GM13976 (cell line): ENCODE measurements around the gene GGPS1.
"Not testable (repeated sequence)": the region's sequence is repeated elsewhere in the genome, so short reads cannot be mapped to it uniquely, and the experiment has no call there.

ENCODE experiments used
- DNase-seq: peaks from one replicate; pipeline ENCODE4 v3.0.0; 2012; ENCODE audit warnings: low spot score
- in situ Hi-C: fragments of 300-500 bp; cut with MboI; formaldehyde crosslinking; loops from one replicate; pipeline ENCODE4 v1.12.0; 2022; ENCODE audit warnings: low sequenced_read_pairs, mixed read lengths, inconsistent platforms; ENCODE audit not compliant: unreplicated experiment
- TF ChIP-seq, protein P1 (sequence below): IDR thresholded peaks from 2 replicates; pipeline ENCODE4 v1.5.1; 2012; ENCODE audit warnings: borderline replicate concordance, mild to moderate bottlenecking; ENCODE audit not compliant: insufficient read depth; ENCODE audit errors: extremely low read depth, missing control alignments, control extremely low read depth

Gene GGPS1

DNA sequence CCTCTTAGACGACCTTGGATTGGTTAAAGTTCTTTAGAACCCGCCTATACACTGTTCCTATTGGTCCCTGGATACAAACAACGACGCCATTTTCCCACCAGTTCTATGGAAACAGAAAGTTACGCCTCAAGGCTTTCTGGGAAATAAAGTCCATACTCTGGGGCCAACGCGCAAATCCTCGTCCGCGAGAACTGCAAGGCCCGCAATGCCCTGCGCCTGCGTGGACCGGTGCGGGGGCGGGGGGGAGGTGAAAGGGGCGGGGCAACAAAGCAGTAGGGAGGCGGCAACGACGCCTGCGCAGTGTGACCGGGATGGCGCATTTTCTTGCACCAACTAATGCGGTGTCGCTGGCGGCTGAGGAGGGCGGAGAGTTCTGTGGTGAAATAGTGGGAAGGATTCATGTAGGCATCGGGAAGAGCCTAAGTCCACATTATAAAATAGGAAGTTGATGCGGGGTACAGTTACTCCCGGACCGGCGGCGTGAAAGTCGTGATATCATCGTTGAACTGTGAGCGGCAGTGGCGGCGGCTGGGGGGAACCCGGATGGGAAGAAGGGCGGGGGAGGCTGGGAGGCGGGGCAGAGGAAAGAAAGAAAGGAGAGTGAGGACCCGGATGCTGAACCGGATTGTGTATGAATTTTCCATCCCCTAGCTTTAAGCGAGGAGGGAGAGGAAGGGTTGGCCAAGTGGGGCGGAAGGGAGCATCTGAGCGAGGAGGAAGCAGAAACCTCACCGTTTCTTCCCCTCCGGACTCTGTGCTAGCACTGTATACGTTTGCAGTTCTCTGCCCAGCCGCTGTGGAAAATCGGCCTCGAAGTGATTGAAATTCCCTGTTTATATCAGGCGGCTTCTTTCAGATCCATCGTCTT lies at the start of gene GGPS1:
Gene GGPS1 (plus strand): TSS at position 300 of the 868 bp plus-strand sequence. CDS start 6,695 bp downstream, outside the sequence.
- peak; percentile 92 for DNase-seq
- in situ Hi-C loops = no loop called here
- TF ChIP-seq, protein P1, sequence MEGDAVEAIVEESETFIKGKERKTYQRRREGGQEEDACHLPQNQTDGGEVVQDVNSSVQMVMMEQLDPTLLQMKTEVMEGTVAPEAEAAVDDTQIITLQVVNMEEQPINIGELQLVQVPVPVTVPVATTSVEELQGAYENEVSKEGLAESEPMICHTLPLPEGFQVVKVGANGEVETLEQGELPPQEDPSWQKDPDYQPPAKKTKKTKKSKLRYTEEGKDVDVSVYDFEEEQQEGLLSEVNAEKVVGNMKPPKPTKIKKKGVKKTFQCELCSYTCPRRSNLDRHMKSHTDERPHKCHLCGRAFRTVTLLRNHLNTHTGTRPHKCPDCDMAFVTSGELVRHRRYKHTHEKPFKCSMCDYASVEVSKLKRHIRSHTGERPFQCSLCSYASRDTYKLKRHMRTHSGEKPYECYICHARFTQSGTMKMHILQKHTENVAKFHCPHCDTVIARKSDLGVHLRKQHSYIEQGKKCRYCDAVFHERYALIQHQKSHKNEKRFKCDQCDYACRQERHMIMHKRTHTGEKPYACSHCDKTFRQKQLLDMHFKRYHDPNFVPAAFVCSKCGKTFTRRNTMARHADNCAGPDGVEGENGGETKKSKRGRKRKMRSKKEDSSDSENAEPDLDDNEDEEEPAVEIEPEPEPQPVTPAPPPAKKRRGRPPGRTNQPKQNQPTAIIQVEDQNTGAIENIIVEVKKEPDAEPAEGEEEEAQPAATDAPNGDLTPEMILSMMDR = no peak

DNA sequence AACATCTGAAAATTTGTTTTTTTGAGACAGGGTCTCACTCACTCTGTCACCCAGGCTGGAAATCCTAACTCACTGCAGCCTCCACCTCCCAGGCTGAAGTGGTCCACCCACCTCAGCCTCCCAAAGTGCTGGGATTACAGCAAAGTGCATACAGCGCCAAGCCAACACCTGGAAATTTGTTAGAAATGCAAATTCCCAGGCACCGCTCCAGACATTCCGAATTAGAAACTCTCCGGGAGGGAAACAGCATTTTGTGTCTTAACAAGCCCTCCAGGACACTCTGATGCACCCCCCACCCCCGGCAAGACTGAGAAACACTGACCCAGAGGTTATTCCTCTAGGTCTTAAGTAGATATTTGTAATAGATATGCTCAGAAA lies 49.5 kb upstream of the GGPS1 start:
- no peak for DNase-seq
- in situ Hi-C loops = no loop called here
- TF ChIP-seq, protein P1 = no peak

DNA sequence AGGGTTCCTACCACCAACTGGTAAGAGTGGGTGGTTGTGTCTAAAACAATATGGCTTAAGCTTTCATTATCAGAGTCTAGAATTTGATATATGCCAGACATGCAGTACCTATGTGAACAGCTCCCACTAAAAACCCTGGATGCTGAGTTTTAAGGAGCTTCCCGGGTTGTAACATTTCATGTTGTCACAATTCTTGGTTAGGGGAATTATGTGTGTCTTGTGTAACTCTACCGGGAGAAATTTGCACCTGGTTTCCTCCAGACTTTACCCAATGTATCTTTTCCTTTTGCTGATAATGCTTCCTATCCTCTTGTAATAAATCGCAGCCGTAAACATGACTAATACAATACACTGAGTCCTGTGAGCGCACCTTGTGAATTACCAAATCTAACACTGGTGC lies 48.7 kb upstream of the GGPS1 start:
- in situ Hi-C loops = no loop called here
- DNase-seq = no peak
- TF ChIP-seq, protein P1 = no peak

DNA sequence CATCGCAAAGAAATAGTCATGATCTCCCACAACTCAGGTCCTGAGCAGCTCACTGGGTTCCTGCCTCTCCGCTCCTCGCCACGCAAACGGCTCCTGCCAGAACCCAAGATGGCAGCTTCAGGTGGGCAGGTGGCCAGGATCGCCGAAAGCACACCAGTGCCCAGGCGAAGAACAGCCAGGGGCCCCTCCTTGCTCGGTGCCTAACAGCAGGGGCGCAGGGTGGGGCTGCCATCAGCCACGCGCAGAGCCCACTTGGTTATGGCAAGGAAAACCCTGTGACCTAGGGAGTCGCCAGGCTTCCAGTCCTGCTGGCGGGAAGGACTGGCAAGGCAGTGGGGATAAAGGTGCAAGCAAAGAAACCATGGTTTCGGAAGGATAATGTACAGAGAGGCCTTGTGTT lies 47.9 kb upstream of the GGPS1 start:
- TF ChIP-seq, protein P1 = no peak
- no peak for DNase-seq
- in situ Hi-C loops = no loop called here

DNA sequence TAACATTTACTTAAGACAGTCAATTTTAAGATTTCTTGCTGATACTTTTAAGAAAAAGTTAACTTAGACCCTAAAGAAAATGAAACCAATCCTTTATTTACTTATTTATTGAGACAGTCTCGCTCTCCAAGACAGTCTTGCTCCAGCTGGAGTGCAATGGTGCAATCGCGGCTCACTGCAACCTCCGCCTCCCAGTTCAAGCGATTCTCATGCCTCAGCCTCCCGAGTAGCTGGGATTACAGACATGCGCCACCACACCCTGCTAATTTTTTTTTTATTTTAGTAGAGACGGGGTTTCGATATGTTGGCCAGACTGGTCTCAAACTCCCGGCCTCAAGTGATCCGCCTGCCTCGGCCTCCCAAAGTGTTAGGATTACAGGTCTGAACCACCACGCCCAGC lies 44.7 kb upstream of the GGPS1 start:
- DNase-seq, in situ Hi-C loops: not testable (repeated sequence)

DNA sequence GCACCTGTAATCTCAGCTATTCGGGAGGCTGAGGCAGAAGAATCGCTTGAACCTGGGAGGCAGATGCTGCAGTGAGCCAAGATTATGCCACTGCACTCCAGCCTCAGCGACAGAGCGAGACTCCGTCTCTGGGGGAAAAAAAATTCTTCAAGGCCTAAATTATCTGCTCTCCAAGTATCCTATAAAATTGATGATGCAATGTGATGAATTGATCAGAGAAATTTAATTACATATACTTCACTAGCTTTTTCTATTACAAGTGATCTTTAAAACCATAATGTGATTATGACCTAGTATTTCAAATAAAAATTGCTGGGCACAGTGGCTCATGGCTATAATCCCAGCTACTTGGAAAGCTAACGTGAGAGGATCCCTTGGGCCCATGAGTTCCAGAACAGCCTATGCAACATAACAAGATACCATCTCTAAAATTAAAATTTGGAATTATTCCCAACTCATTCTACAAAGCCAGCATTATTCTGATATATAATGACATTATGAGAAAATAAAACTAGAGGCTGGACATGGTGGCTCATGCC lies 44.1 kb upstream of the GGPS1 start:
- in situ Hi-C loops = no loop called here
- TF ChIP-seq, protein P1 = no peak
- DNase-seq = no peak

DNA sequence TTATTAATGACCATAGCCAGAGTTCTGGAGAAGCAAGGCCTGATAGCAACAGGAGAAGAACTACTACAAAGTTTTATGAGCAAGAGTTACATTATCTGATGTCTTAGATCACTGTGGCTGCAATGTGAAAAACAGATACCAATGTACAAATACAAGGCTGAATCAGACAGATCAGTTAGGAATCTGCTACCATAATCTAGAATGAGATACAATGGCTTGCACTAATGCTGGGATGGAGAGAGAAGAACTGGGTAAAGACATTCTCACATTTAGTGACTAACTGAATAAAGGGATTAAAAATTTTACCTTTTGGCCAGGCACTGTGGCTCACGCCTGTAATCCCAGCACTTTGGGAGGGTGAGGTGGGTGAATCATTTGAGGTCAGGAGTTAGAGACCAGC lies 41.7 kb upstream of the GGPS1 start:
- no peak for DNase-seq
- in situ Hi-C loops = no loop called here
- TF ChIP-seq, protein P1 = no peak
